ENCODE results near the gene CCDC6. TPM values are rescaled to one million over a fixed set of nuclear protein-coding genes. Genes with fewer than 3 reads are reported as not detected.

CCDC6 gene
- total RNA-seq, 2 experiments from 2014 or later = 21.6 to 22.1 TPM

DNA sequence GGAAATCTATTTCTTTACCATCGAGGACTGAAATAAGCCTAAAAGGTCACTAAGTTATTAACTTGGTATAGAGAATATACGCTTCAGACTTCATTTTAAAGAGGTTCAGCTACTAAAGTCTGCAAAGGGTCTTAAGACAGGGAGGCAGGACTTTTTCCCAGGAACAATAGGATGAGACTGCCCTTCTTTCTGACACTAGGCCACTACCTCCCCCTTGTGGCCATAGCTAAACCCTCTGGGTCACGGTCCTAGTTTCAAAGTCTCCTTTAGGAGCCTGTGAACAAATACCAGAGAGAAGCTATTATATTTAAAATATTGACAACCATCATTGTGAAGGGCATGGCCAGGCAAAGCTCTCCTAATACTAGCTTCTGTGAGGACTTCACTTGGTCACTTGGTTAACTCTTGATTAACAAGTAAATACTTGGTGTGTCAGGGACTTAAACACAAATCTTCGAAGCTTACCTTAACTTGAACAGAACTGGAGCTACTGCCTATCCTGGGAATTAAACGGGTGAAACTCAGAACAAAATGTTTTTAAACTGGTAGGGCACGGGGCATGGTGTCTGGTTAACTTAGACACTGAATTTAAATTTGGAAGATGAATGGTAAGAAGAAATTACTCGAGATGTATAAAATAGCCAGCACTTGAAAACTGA, 75.6 kb downstream of the CCDC6 start:
- intact Hi-C loops (cut with DNase I, micrococcal nuclease) = loop anchor here in 1 of 2 experiments (1.0 kb wide), 1 partner anchor 77 kb away; no protein-coding TSS in a partner anchor
- H3K4me1 Mint-ChIP-seq (ENCODE audit: low read depth) = peaks cover 51% of the 10 kb centered on the region
- POLR2A ChIA-PET = interaction anchor here (0.6 kb wide), 1 partner anchor 205 kb away, joined by 4 read pairs; no protein-coding TSS in a partner anchor
- peaks cover 2% of the 10 kb centered on the region for H3K4me1 ChIP-seq (ENCODE audit: insufficient read depth, low read length)
- H3K36me3 ChIP-seq (ENCODE audit: insufficient read depth, low read length) = peaks cover 38% of the 10 kb centered on the region
- no peak overlapping the region for H3K4me3 ChIP-seq (ENCODE audit: low read length)
- H3K27ac Mint-ChIP-seq = no peak overlapping the region
- peaks cover 69% of the 10 kb centered on the region for H3K36me3 Mint-ChIP-seq (ENCODE audit: low read depth)
- DNase-seq = peak in 4 of 14 experiments; percentile 14 to 45 (median 32)
- H3K4me3 Mint-ChIP-seq = no peak overlapping the region
- CTCF ChIA-PET = interaction anchor here (1.4 to 1.5 kb wide), 2 partner anchors 40 to 75 kb away, joined by 3 to 8 read pairs; partner anchors contain the start of gene CCDC6
- TF ChIP-seq, protein P1, sequence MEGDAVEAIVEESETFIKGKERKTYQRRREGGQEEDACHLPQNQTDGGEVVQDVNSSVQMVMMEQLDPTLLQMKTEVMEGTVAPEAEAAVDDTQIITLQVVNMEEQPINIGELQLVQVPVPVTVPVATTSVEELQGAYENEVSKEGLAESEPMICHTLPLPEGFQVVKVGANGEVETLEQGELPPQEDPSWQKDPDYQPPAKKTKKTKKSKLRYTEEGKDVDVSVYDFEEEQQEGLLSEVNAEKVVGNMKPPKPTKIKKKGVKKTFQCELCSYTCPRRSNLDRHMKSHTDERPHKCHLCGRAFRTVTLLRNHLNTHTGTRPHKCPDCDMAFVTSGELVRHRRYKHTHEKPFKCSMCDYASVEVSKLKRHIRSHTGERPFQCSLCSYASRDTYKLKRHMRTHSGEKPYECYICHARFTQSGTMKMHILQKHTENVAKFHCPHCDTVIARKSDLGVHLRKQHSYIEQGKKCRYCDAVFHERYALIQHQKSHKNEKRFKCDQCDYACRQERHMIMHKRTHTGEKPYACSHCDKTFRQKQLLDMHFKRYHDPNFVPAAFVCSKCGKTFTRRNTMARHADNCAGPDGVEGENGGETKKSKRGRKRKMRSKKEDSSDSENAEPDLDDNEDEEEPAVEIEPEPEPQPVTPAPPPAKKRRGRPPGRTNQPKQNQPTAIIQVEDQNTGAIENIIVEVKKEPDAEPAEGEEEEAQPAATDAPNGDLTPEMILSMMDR (IDR thresholded peaks at IDR 0.05) = peak; percentile 33
- H3K27ac ChIP-seq (ENCODE audit: low read depth in 1 of 2, low read length in 2 of 2) = no peak overlapping the region
- no peaks in the 10 kb centered on the region for H3K9me3 Mint-ChIP-seq
- no peak for ATAC-seq (ENCODE audit: poor library complexity)
- H3K27me3 Mint-ChIP-seq = no peaks in the 10 kb centered on the region
- no peaks in the 10 kb centered on the region for H3K27me3 ChIP-seq (ENCODE audit: control insufficient read depth in 1 of 2, insufficient read depth in 2 of 2, low read length in 2 of 2)
- H3K9me3 ChIP-seq (ENCODE audit: control insufficient read depth in 1 of 2, insufficient read depth in 1 of 2, low read length in 2 of 2) = no peaks in the 10 kb centered on the region

- ATAC-seq (ENCODE audit: poor library complexity) = no peak
- Histone ChIP-seq H3K36me3 (ENCODE audit: insufficient read depth, low read length) (peaks cover 38% of the 10 kb centered on the region), H3K4me1 (ENCODE audit: insufficient read depth, low read length) (peaks cover 2% of the 10 kb centered on the region), H3K4me3 (ENCODE audit: low read length) (no peak overlapping the region), H3K27me3 (ENCODE audit: control insufficient read depth in 1 of 2, insufficient read depth in 2 of 2, low read length in 2 of 2) (no peaks in the 10 kb centered on the region), H3K9me3 (ENCODE audit: control insufficient read depth in 1 of 2, insufficient read depth in 1 of 2, low read length in 2 of 2) (no peaks in the 10 kb centered on the region), H3K27ac (ENCODE audit: low read depth in 1 of 2, low read length in 2 of 2) (no peak overlapping the region)
- ChIA-PET POLR2A (no interaction called here), CTCF (no interaction called here)
- no peak for DNase-seq
- Mint-ChIP-seq H3K27ac (no peak overlapping the region), H3K9me3 (no peaks in the 10 kb centered on the region), H3K4me1 (ENCODE audit: low read depth) (peaks cover 45% of the 10 kb centered on the region), H3K4me3 (no peak overlapping the region), H3K36me3 (ENCODE audit: low read depth) (peaks cover 70% of the 10 kb centered on the region), H3K27me3 (no peaks in the 10 kb centered on the region)
- intact Hi-C loops (cut with DNase I, micrococcal nuclease) = loop anchor here (5.0 to 10.0 kb wide), 2 partner anchors 205 to 598 kb away; no protein-coding TSS in a partner anchor
- TF ChIP-seq, protein P1 (IDR thresholded peaks at IDR 0.05) = no peak
Observed at GRCh38 chr10:59829601-59830000, 76.8 kb downstream of the CCDC6 start.

DNA sequence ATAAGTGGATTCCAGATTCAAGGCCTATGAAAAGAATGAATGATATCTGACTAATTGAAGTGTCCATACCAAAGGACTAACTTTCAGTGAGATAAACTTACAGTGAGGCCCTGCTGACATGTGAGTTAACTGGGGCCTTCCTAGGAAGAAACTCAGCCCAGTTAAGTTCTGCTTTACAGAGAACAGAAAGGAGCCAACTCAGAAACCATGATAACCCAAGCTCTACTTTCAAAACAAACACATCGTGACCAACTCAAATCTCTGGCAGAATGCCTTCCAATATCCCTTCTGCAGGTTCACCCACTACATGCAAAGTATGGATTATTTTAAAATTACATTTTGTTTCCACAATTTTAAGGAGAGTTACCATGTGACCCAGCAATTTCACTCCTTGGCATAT, 77.3 kb downstream of the CCDC6 start:
- TF ChIP-seq, protein P1 (IDR thresholded peaks at IDR 0.05) = no peak
- no peak overlapping the region for H3K4me3 Mint-ChIP-seq
- intact Hi-C loops (cut with DNase I, micrococcal nuclease) = loop anchor here (5.0 to 10.0 kb wide), 2 partner anchors 204 to 598 kb away; no protein-coding TSS in a partner anchor

More for the DNA sequence above, 77.3 kb downstream of the CCDC6 start:
- CTCF ChIA-PET = interaction anchor here (1.5 kb wide), 1 partner anchor 13 kb away, joined by 3 read pairs; no protein-coding TSS in a partner anchor
- Mint-ChIP-seq H3K9me3 (no peaks in the 10 kb centered on the region), H3K36me3 (ENCODE audit: low read depth) (peaks cover 74% of the 10 kb centered on the region), H3K4me1 (ENCODE audit: low read depth) (peaks cover 43% of the 10 kb centered on the region), H3K27me3 (no peaks in the 10 kb centered on the region), H3K27ac (no peak overlapping the region)
- H3K4me1 ChIP-seq (ENCODE audit: insufficient read depth, low read length) = peaks cover 2% of the 10 kb centered on the region
- ATAC-seq (ENCODE audit: poor library complexity) = no peak
- no peak overlapping the region for H3K27ac ChIP-seq (ENCODE audit: low read depth in 1 of 2, low read length in 2 of 2)
- H3K4me3 ChIP-seq (ENCODE audit: low read length) = no peak overlapping the region
- peaks cover 38% of the 10 kb centered on the region for H3K36me3 ChIP-seq (ENCODE audit: insufficient read depth, low read length)
- no peak for DNase-seq
- H3K9me3 ChIP-seq (ENCODE audit: control insufficient read depth in 1 of 2, insufficient read depth in 1 of 2, low read length in 2 of 2) = no peaks in the 10 kb centered on the region
- POLR2A ChIA-PET = no interaction called here
- no peaks in the 10 kb centered on the region for H3K27me3 ChIP-seq (ENCODE audit: control insufficient read depth in 1 of 2, insufficient read depth in 2 of 2, low read length in 2 of 2)

All from CD4-positive, alpha-beta T cell (primary cell).